Measurements from ENCODE around the gene MTRF1L. TPM values are rescaled to one million over a fixed set of nuclear protein-coding genes. Genes with fewer than 3 reads are reported as not detected.
"Not testable (repeated sequence)": the region's sequence is repeated elsewhere in the genome, so short reads cannot be mapped to it uniquely, and the experiment has no call there.

MTRF1L gene
- total and polyA plus RNA-seq, 4 experiments from 2014 or later, result 5.1 to 18.3 (median 12.0) TPM

DNA sequence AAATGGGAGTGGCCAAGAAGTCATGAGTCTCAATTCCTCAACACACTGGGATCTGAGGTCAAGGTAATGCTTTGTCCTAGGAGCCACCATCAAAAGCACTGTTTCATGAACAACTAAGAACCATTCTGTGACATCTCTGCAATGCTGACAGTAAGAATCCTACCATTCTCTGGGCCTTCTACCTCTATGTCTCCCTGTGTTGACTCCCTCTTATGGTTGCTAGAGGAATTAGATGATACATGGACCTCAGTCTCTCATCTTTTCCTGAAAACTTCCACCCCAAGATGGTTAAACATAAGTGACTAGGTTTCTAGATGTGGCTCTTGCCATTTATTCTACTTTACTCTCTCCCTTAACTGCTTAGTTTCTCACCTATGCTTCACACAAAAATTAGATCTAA lies 9.1 kb downstream of the MTRF1L start:
- intact Hi-C loops (cut with micrococcal nuclease), result no loop called here
- H3K27me3 ChIP-seq (ENCODE audit: insufficient read depth, low read length), result no peaks in the 10 kb centered on the region
- CTCF ChIA-PET (ENCODE audit: partially characterized antibody), result no interaction called here

DNA sequence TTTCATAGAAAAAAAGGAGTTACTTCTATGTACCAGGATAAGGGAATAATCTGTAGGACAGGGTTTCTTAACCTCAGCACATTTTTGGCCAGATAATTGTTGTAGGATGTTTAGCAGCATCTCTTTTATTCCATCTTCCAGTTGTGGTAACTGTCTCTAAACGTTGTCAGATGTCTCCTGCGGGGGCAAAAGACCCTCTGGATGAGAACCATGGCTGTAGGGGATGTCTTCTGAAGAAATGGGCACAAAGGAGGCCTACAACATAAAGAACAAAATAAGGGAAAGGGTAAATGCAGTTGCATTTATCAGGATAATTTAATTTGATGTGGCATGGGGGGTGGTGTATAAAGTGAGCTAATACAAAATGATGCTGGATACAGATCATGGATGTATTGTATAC lies 15.5 kb downstream of the MTRF1L start:
- H3K4me1 ChIP-seq (ENCODE audit: insufficient read depth, low read length), result peaks cover 23% of the 10 kb centered on the region
- H3K9me3 ChIP-seq (ENCODE audit: control insufficient read depth in 1 of 2, low read length in 2 of 2), result no peaks in the 10 kb centered on the region
- CTCF ChIA-PET (ENCODE audit: partially characterized antibody), result no interaction called here
- H3K4me3 ChIP-seq (ENCODE audit: low read length in 2 of 2), result no peak overlapping the region
- Mint-ChIP-seq H3K4me3 (no peak overlapping the region), H3K4me1 (peaks cover 18 to 38% (median 26%) of the 10 kb centered on the region in 4 donors), H3K36me3 (peaks cover 8 to 30% of the 10 kb centered on the region in 2 donors), H3K27me3 (no peaks in the 10 kb centered on the region), H3K9me3 (peaks cover 0 to 3% (median 0%) of the 10 kb centered on the region in 8 donors), H3K27ac (peak overlapping the region in 4 of 7 donors; percentile 7 to 68 (median 41))
- no peak overlapping the region for H3K27ac ChIP-seq (ENCODE audit: low read depth, low read length)
- POLR2A ChIA-PET (ENCODE audit: partially characterized antibody), result no interaction called here
- peaks cover 9% of the 10 kb centered on the region for H3K36me3 ChIP-seq (ENCODE audit: insufficient read depth, low read length)
- no peaks in the 10 kb centered on the region for H3K27me3 ChIP-seq (ENCODE audit: insufficient read depth, low read length)
- DNase-seq, result no peak
- intact Hi-C loops (cut with micrococcal nuclease), result no loop called here

More for the DNA sequence above, 9.1 kb downstream of the MTRF1L start:
- Mint-ChIP-seq H3K4me3 (no peak overlapping the region), H3K36me3 (peaks cover 35 to 61% of the 10 kb centered on the region in 2 donors), H3K9me3 (no peaks in the 10 kb centered on the region), H3K27me3 (no peaks in the 10 kb centered on the region), H3K27ac (peak overlapping the region in 4 of 7 donors; percentile 38 to 65 (median 58)), H3K4me1 (peaks cover 10 to 28% (median 19%) of the 10 kb centered on the region in 4 donors)
- Histone ChIP-seq H3K27ac (ENCODE audit: low read depth, low read length) (no peak overlapping the region), H3K36me3 (ENCODE audit: insufficient read depth, low read length) (peaks cover 39% of the 10 kb centered on the region), H3K9me3 (ENCODE audit: control insufficient read depth in 1 of 2, low read length in 2 of 2) (no peaks in the 10 kb centered on the region), H3K4me3 (ENCODE audit: low read length in 2 of 2) (no peak overlapping the region), H3K4me1 (ENCODE audit: insufficient read depth, low read length) (peaks cover 22% of the 10 kb centered on the region)
- POLR2A ChIA-PET (ENCODE audit: partially characterized antibody), result no interaction called here
- DNase-seq, result no peak

DNA sequence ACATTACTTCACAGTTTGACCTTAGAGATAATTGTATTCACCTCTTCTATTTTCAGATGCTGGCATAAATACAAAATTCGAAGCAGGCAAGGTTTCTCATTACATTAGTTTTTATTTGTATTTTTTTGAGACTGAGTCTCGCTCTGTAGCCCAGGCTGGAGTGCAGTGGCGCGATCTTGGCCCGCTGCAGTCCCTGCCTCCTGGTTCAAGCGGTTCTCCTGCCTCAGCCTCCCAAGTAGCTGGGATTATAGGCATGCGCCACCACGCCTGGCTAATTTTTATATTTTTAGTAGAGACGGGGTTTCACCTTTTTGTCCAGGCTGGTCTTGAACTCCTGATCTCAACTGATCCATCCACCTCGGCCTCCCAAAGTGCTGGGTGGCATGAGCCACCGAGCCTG lies 17.2 kb downstream of the MTRF1L start:
- H3K27me3 Mint-ChIP-seq; H3K4me3 ChIP-seq (ENCODE audit: low read length in 2 of 2); H3K36me3 ChIP-seq (ENCODE audit: insufficient read depth, low read length); DNase-seq; intact Hi-C loops (cut with micrococcal nuclease); H3K9me3 Mint-ChIP-seq; H3K27ac ChIP-seq (ENCODE audit: low read depth, low read length); H3K9me3 ChIP-seq (ENCODE audit: control insufficient read depth in 1 of 2, low read length in 2 of 2); H3K27me3 ChIP-seq (ENCODE audit: insufficient read depth, low read length): not testable (repeated sequence)
- H3K4me1 Mint-ChIP-seq, result peaks cover 30 to 51% (median 38%) of the 10 kb centered on the region in 4 donors
- CTCF ChIA-PET (ENCODE audit: partially characterized antibody), result interaction anchor here (0.9 to 1.3 kb wide), 2 partner anchors 17 to 37 kb away, joined by 3 to 5 read pairs; partner anchors contain the start of gene MTRF1L
- H3K27ac Mint-ChIP-seq, result peak overlapping the region in 6 of 7 donors; percentile 42 to 97 (median 60)
- H3K36me3 Mint-ChIP-seq, result peaks cover 5 to 26% of the 10 kb centered on the region in 2 donors
- POLR2A ChIA-PET (ENCODE audit: partially characterized antibody), result interaction anchor here (0.8 to 1.1 kb wide), 2 partner anchors 14 to 17 kb away, joined by 3 read pairs; partner anchors contain the start of gene MTRF1L
- peaks cover 35% of the 10 kb centered on the region for H3K4me1 ChIP-seq (ENCODE audit: insufficient read depth, low read length)
- peak overlapping the region in 6 of 8 donors; percentile 20 to 55 (median 48) for H3K4me3 Mint-ChIP-seq

DNA sequence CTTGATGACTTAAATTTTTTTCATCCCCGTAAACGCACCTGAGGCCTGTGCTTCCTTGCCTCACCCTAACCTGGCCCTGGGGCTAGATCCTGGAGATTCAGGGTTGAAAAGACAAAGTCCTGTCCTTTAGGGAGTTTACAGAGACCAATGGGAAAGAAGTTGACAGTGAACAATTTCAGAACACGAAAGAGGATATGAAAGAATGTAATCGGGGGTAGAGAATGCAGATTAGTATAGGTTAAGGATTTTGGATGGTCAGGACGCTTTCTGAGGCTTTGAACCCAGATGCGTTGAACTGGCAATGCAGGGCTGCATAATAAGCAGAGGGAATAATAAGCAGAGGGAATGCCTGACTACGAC lies 18.0 kb downstream of the MTRF1L start:
- Histone ChIP-seq H3K27ac (ENCODE audit: low read depth, low read length) (peak overlapping the region; percentile 87), H3K4me1 (ENCODE audit: insufficient read depth, low read length) (peaks cover 35% of the 10 kb centered on the region), H3K27me3 (ENCODE audit: insufficient read depth, low read length) (no peaks in the 10 kb centered on the region), H3K36me3 (ENCODE audit: insufficient read depth, low read length) (no peaks in the 10 kb centered on the region), H3K4me3 (ENCODE audit: low read length in 2 of 2) (peak overlapping the region; percentile 33 to 64), H3K9me3 (ENCODE audit: control insufficient read depth in 1 of 2, low read length in 2 of 2) (no peaks in the 10 kb centered on the region)
- CTCF ChIA-PET (ENCODE audit: partially characterized antibody), result interaction anchor here (1.3 kb wide), 1 partner anchor 36 kb away, joined by 5 read pairs; no protein-coding TSS in a partner anchor
- Mint-ChIP-seq H3K36me3 (peaks cover 0 to 18% of the 10 kb centered on the region in 2 donors), H3K4me1 (peaks cover 32 to 55% (median 42%) of the 10 kb centered on the region in 4 donors), H3K27ac (peak overlapping the region; percentile 97 to 99 (median 99)), H3K4me3 (peak overlapping the region; percentile 96 to 99 (median 98)), H3K9me3 (peaks cover 0 to 3% (median 0%) of the 10 kb centered on the region in 8 donors), H3K27me3 (no peaks in the 10 kb centered on the region)
- POLR2A ChIA-PET (ENCODE audit: partially characterized antibody), result interaction anchor here (2.2 kb wide), 1 partner anchor 16 kb away, joined by 10 read pairs; no protein-coding TSS in a partner anchor
- intact Hi-C loops (cut with micrococcal nuclease), result loop anchor here (5.0 kb wide), 1 partner anchor 682 kb away; no protein-coding TSS in a partner anchor
- no peak for DNase-seq

DNA sequence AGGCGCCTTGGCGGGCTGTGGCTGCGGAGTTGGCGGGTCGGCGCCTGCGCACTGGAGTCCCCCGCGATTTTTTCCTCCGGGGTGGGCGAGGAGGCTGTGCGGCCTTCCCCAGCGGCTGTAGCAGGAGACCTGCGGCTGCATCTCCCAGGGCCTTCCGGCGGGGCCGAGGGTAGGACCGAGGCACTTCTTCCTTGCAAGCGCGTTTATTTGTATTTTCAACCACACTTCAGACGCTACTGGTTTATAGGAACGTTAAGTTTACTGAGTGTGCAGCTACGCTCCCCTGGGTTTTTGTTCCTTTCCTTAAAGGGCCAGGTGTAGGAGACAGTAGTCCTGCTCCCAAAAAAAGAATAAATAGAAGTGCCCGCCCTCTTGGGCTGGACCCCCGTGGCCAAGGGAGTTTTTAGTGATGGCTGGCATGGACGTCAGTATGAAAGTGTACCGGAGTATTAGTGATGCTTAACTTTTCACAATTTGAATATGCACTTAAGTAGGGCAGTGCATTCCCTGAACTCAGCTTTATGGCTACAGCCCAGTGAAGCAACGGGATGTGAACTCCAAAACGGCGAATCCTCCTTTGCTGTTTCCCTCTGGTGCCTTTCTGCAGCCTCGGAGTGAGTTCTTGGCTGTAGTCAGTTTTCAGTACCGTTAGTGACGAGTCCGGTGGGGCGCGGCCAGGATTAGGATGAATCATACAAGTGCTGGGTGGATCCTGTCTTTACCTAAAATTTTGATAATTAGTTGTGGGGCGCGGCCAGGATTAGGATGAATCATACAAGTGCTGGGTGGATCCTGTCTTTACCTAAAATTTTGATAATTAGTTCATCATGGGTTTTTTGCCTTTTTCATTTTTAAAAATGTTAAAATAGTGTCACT lies 18.6 kb downstream of the MTRF1L start:
- Mint-ChIP-seq H3K27me3 (no peaks in the 10 kb centered on the region), H3K27ac (peak overlapping the region; percentile 97 to 99 (median 99)), H3K4me1 (peaks cover 32 to 59% (median 42%) of the 10 kb centered on the region in 4 donors), H3K9me3 (peaks cover 0 to 3% (median 0%) of the 10 kb centered on the region in 8 donors), H3K4me3 (peak overlapping the region; percentile 96 to 99 (median 98)), H3K36me3 (peaks cover 0 to 18% of the 10 kb centered on the region in 2 donors)
- Histone ChIP-seq H3K4me1 (ENCODE audit: insufficient read depth, low read length) (peaks cover 39% of the 10 kb centered on the region), H3K4me3 (ENCODE audit: low read length in 2 of 2) (peak overlapping the region; percentile 64 to 82), H3K27me3 (ENCODE audit: insufficient read depth, low read length) (no peaks in the 10 kb centered on the region), H3K9me3 (ENCODE audit: control insufficient read depth in 1 of 2, low read length in 2 of 2) (no peaks in the 10 kb centered on the region), H3K36me3 (ENCODE audit: insufficient read depth, low read length) (no peaks in the 10 kb centered on the region), H3K27ac (ENCODE audit: low read depth, low read length) (peak overlapping the region; percentile 87)
- intact Hi-C loops (cut with micrococcal nuclease), result loop anchor here (2.0 to 5.0 kb wide), 5 partner anchors 19 to 1593 kb away; partner anchors contain the start of genes MTRF1L, RMND1 and ZBTB2
- peak in 4 of 5 donors; percentile 31 to 88 (median 38) for DNase-seq
- ChIA-PET CTCF (ENCODE audit: partially characterized antibody) (interaction anchor here (0.6 to 1.4 kb wide), 2 partner anchors 18 to 41 kb away, joined by 3 to 8 read pairs; no protein-coding TSS in a partner anchor), POLR2A (ENCODE audit: partially characterized antibody) (interaction anchor here (1.0 to 2.2 kb wide), 5 partner anchors 8 to 1532 kb away, joined by 3 to 17 read pairs (median 5); partner anchors contain the start of genes MTRF1L and RMND1)

DNA sequence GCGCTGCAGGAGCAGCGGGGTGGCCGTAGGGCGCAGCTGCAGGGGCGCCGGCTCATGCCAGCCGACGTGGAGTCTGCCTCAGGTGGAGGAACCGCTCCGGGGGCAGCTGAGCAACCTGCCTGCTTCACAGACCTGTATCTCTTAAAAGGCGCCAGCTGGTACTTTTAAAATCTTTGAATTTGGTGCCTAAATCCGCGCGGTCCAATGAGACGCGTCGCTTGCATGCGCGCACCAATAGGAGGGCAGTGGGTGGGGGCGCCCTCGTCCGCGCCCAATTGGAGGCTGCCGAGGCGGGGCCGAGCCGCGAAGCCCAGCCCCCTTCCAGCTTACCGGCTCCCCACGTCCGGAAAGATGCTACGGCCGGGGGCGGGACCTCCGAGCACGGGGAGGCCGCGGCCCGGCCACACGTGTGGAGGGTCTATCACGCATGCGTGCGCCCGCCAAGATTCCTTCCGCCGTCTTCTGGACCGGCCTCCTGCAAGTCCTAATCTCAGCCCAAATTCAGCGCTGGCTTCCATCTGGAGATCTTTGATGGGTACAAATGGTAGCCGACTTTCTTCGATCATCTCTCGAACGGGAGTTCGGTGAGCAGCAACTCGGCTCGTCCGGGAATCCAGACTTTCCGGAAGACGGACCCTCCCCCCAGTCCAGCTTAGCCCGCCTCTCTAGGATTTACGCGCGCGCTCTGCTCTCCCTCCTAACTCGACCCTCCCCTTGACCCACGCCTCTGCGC lies 19.4 kb downstream of the MTRF1L start, which contains the start of gene FBXO5:
FBXO5 (minus strand) TSS at position 138 of the 733 bp plus-strand sequence; CDS start at position 56, 82 bp downstream.
- H3K27me3 ChIP-seq (ENCODE audit: insufficient read depth, low read length), result no peaks in the 10 kb centered on the region
- DNase-seq, result peak; percentile 96 to 98 (median 97)
- H3K4me3 ChIP-seq (ENCODE audit: low read length in 2 of 2), result peak within 1 kb of the TSS; percentile 64 to 82
- Mint-ChIP-seq H3K27ac (peak within 1 kb of the TSS; percentile 97 to 99 (median 99)), H3K36me3 (peaks cover 0 to 18% of the 10 kb centered on the region in 2 donors), H3K4me1 (peaks cover 34 to 65% (median 45%) of the 10 kb centered on the region in 4 donors), H3K9me3 (peaks cover 0 to 3% (median 0%) of the 10 kb centered on the region in 8 donors), H3K27me3 (no peaks in the 10 kb centered on the region), H3K4me3 (peak within 1 kb of the TSS; percentile 96 to 99 (median 98))
- H3K4me1 ChIP-seq (ENCODE audit: insufficient read depth, low read length), result peaks cover 43% of the 10 kb centered on the region
- no peaks in the 10 kb centered on the region for H3K9me3 ChIP-seq (ENCODE audit: control insufficient read depth in 1 of 2, low read length in 2 of 2)
- H3K27ac ChIP-seq (ENCODE audit: low read depth, low read length), result peak within 1 kb of the TSS; percentile 87
- intact Hi-C loops (cut with micrococcal nuclease), result loop anchor here (2.0 to 5.0 kb wide), 5 partner anchors 20 to 1592 kb away; partner anchors contain the start of genes MTRF1L, RMND1 and ZBTB2
- ChIA-PET CTCF (ENCODE audit: partially characterized antibody) (interaction anchor here (0.6 to 1.4 kb wide), 2 partner anchors 18 to 42 kb away, joined by 3 to 8 read pairs; no protein-coding TSS in a partner anchor), POLR2A (ENCODE audit: partially characterized antibody) (interaction anchor here (0.8 to 2.2 kb wide), 6 partner anchors 8 to 1531 kb away, joined by 3 to 17 read pairs (median 4); partner anchors contain the start of genes MTRF1L and RMND1)
- no peaks in the 10 kb centered on the region for H3K36me3 ChIP-seq (ENCODE audit: insufficient read depth, low read length)

Data from CD4-positive, alpha-beta memory T cell (primary cell).